CD4-positive, alpha-beta T cell treated with Interleukin-15 for 4 hours (primary cell): ENCODE measurements around the gene OMA1.
"Not testable (repeated sequence)": the region's sequence is repeated elsewhere in the genome, so short reads cannot be mapped to it uniquely, and the experiment has no call there.

Experiments
- DNase-seq: peaks from one replicate; pipeline ENCODE4 v3.0.0-alpha.2; 2020; ENCODE audit warnings: low spot score

OMA1 gene

GRCh38 chr1:58528518-58528917 is 18.0 kb downstream of the OMA1 start:
- DNase-seq = no peak

DNA sequence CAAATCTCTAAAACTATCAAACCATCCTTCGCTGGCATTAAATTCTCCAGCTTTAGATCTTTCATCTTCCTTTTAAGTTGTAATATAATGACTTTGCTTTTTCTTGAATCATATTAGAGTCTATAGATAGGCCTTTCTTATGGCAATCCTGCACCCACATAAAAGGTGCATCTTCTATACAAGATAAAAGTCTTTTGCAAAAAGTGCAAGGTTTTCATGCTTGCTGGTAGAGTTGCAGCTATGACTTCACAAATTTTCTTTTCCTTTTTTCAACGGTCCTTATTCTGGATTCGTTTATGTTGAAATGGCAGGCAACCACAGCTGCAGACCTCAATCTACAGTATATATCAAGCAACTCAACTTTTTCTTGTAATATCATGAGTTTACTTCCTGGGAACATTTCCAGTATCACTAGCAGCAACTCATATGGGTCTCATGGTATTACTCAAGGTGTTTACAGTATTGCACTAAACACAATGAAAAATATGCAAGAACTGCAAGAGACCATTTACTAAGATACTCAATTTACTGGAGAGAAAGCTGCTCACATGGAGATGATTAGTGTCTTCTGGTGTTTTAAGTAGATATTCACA is 22.1 kb downstream of the OMA1 start:
- no peak for DNase-seq

DNA sequence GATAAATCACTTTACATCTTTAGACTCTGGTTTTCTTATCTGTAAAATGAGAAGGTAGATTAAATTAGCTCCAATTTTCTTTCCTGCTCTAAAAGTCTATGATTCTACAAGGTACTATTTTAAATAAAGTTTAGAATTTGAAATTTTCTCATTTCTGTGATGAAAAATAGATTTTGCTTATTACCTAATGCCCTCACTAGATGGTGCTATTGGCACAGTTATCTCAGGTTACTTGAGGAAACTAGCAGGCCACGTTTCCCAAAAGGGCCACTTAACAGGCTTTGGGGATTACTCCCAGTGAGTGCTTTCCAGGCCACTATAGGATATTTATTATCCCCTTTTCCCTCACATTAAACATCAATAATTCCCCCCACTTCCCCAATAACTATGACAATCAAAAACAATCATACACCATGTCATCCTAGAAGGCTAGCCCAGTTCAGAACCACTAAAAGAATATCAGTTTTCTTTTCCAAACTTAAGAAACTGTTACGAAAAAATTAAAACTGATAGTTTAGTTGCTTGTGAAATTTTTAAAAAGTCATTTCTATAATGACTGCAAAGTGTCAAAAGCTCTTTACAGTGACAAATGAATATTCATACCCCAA is 30.6 kb downstream of the OMA1 start:
- peak; percentile 65 for DNase-seq

DNA sequence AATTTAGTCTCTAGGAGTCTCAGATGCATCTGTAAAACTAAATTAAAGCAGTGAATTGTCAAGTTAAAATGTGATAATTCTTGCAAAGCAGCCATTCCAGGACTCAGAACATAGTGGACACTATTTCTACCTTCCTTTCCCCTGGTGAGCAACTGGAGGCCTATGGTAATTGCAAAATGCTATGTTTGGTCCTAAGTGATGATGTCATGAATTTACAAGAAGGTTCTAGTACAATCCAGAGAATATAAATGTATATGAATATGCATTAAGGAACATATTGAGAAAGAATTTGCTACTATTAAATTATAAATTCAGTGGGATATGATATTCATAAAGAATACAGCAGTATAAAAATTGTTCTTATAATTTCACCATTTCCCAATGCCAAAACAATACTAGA is 32.6 kb downstream of the OMA1 start:
- DNase-seq = no peak

GRCh38 chr1:58508629-58509028 is 37.9 kb downstream of the OMA1 start:
- DNase-seq = no peak

- DNase-seq = no peak
These were observed 41.2 kb downstream of the OMA1 start for GRCh38 chr1:58505286-58505685.

DNA sequence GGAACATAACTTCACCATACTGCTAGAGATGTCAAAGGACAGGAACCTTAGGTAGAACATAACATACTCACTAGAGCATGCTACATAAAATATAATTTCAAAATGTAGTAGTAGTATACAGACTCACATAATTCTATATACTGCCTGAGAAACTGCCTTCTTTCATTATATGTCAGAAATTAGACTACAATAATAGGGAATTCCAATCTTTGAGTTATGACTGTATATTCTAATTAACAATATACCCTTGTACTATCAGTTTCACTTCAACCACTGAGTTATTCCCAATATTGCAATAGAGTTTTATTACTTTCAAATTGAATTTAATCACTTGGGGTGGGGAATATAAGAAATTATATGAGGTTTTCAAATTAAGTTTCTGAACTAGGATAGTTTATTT is 44.0 kb downstream of the OMA1 start:
- no peak for DNase-seq

DNA sequence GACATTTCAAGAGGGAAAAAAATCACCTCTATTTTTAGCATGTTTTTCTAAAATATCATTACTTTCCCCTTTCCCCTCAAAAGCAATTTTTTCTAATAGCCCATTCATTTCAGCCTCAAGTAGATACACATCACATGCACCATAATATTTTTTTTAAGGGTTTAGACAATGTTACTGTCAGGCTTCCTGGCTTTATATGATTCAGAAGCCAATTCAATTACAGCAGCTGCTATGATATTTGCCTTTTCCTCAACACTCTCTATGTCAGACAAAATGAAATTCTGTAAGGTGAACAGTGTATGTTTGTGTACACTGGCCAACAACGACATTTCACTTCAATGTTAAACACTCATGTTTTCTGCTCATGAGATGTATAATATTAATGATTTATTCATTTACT is 46.5 kb downstream of the OMA1 start:
- DNase-seq = no peak

DNA sequence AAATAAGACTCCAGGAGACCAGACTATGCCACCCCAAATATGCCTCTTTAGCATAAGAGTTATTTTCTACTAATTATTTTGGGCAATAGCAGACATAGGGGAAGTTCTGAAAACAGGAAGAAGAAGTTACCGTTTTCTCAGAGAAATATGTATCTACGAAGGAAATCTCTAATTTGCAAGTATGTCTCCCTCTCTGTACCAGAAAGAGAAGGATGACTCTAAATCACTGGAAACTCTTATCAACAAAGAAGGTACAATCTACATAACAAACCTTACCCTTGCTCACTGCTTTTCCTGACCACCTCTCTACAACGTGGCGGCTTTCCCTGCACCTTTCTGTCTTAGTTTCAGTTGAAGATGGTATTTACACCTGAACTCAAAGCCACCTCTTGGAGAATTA is 49.0 kb downstream of the OMA1 start:
- DNase-seq = no peak

DNA sequence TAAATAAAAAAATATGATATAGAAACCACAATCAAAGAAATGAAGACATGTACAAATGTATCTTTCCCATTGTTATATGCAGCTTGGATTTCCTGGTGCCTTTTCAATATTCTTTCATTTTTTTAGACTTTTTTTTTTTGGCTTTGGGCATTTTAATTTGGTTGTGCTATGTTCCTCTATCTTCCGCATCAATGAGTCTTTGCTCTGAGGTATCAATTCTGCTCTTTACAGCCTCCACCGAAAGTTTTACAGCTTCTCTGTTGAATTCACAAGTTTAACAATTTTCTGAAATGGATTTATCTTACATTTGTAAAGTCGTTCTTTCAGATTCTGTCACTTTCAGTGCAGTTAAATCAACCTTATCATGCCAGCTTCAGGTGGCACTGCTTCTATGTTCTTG is 50.5 kb downstream of the OMA1 start:
- no peak for DNase-seq

DNA sequence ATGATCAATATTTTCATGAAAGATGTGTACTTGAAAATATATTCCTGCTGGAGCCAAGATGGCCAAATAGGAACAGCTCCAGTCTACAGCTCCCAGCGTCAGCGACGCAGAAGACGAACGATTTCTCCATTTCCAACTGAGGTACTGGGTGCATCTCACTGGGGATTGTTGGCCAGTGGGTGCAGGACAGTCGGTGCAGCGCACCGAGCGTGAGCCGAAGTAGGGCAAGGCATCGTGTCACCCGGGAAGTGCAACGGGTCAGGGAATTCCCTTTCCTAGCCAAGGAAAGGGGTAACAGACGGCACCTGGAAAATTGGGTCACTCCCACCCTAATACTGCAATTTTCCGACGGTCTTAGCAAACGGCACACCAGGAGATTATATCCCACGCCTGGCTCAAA is 57.6 kb downstream of the OMA1 start:
- DNase-seq = not testable (repeated sequence)

DNA sequence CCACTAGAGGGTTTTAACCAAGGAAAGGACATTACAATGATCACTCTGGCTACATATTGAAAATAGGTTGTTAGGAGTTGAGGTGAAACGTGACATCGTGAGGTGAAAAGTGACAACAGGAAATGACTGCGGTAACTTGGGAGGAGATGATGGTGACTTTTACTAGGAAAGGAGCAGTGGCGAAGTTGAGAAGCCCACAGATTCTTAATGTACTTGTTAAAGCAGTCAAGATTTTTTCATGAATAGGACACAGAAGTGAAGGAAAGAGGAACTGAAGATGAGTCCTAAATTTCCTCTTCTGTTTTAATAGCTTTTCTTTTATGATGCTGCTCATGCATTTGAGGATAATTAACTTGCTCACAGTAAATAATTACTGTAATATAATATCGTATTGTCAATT is 59.5 kb downstream of the OMA1 start:
- DNase-seq = no peak

DNA sequence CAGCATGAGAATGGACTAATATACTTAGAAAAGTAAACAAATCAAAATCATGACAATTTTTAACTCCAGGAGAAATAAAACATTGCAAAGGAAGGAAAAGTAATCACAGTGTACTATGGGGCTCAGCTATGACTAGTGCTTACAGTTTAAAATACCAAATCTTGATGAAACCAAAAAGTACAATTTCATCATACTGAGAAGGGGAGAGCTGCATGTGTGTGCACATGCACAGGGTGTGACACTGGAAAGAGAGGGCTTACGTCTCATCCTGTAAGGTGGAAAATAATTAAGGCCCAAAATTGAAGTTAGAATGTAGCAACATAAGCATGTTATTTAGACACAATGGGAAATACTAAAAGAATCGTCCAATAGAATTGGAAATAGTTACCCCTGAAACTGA is 64.6 kb downstream of the OMA1 start:
- no peak for DNase-seq

DNA sequence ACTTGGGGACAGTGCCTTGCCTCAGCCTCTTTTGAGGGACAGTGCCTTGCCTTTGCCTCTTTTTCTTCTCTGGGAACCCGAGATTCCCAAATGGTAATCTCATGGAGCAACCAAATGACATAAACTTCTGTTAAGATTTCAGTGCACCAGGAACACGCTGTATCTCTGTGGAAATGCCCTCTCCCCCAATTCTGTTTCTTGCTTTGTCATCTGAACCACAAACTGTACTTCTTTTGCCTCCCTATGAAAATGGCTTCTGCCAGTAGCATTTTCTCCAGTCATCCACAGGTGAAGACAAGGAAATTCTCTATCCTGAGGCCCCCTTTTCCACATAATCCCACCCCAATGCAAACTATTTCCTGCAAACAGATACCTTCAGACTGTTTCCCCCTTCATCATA is 66.3 kb downstream of the OMA1 start:
- no peak for DNase-seq

GRCh38 chr1:58477390-58477789 is 69.1 kb downstream of the OMA1 start:
- DNase-seq = no peak

GRCh38 chr1:58476179-58476578 is 70.3 kb downstream of the OMA1 start:
- DNase-seq = no peak

DNA sequence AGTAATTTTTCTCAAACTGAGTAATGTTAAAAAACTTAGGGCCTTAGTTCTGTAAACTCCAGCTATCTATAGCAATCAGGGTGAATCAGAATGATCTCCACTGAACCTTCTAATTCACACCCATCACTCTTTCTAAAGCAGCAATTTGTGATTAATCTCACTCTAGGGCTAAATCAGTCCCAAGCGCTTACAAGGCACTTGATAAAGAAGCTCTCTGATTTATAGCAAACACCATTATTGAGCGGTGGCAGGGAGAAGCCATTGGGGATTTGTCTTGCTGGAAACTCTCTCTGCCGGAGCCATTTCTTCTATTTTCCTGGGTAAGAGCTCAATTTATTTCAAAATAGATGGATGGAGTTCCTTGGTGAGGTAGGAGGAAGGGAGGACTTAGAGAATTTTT is 77.0 kb downstream of the OMA1 start:
- no peak for DNase-seq

DNA sequence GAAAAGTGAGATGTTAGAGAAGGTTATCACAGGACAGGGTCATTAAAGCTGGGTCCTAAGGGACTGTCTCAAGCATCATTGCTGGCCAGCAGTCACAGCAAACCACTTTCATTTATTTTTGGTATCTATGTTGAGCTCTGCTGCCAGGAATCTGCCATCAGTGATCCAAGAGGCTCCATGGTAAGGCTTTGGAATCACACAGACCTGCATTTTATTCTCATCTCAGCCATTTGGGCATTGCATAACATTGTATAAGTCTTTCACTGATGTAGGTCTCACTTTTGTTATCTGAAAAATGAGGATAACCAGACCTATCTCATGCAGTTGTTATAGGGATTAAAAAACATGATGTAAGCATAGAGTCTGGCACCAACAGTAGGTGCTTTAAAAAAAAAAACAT is 77.5 kb downstream of the OMA1 start:
- no peak for DNase-seq

GRCh38 chr1:58468612-58469011 is 77.9 kb downstream of the OMA1 start:
- DNase-seq = no peak

DNA sequence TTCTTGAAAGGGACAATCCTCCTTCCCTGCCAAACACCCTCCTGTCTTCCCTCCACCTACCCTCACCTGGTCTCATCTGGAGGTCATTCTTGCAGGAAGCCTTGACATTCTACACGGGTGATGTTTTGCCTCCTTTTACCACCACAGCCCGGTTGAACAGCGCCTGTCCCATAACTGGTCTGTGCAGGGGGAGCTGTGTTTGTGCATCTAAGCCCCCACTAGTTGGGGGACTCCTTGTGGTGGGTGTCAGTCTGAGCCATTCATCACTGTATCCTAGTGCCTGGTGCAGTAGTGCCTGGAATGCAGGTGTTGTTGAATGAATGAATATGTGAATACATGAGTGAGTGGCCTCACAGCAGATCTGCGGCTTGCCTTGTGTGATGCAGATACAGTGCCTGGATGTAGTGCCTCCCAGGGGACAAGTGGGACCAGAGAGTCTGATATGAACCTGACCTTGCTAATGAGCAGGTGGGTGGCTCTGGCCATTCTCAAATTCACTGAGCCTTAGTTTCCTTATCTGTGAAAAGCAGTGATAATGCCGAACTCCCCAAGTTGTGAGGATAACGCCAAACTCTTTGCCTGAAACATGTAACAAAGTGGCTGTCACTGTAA is 79.8 kb downstream of the OMA1 start:
- no peak for DNase-seq

DNA sequence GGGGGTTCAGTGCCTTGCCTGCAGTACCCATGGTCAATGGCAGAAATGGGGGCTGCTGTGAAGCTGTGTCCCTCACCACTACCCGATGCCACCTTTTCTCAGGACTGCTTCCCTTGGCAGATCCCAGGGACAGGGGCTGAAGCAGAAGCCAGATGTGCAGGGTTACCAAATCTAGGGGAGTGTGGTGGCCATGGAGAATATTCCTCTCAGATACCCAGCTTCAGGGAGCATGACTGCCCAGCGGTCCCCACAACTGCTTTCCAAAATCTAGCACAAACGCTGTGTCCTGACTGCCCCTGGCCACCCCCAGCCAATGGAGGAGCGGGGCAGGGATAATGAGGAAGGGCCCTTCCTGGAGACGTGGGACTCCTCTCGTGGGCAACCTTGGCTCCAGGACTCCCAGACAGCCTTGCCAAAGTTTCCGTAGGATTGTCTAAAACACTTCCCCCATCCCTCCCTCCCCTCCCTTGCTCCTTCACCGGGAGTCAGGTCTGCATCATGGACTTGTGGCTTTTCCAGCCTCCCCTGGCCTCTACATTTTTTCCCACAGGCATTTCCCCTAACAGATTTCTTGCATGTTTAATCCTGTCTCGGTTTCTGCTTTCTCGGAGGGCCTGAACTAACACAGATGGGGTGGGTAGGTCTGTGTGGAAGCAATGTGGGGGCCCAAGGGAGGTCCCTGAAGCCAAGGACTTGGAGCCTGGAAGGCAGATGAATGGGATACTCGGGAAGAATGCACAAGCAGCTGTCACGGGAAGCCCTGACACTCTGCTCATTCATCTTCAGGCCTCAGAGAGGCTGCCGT is 80.5 kb downstream of the OMA1 start:
- no peak for DNase-seq

GRCh38 chr1:58465176-58465575 is 81.3 kb downstream of the OMA1 start:
- DNase-seq = no peak

DNA sequence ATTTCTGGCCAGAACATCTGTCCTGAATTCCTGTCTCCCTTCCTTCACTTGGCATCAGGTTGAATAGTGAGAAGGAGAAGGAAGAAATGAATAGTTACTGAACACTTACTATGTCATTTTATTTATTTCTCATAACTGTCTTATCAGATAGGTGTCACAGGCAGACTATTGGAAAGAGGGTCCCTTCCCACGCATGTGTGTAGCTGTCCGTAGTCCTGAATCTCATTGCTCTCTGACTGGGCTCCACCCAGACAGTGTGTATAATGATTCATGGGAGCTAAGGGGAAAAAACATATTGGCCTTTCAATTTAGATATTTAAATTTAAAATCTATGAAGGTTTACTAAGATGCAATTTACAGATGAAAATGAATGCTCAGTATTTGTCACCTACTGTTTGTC is 86.1 kb downstream of the OMA1 start:
- no peak for DNase-seq
